Esophagus muscularis mucosa (tissue), 3 donors: ENCODE results near the gene NR4A3.

Experiments used
- POLR2A ChIP-seq: fragments of 450-650 bp; IDR thresholded peaks from one replicate; pipeline ENCODE4 v1.6.1; 2017; ENCODE audit warnings: antibody characterized with exemption, moderate library complexity, mild to moderate bottlenecking, low read depth
- TF ChIP-seq, protein P1 (sequence below), 3 experiments: fragments of 200-600 bp in 2 of 3; fragments of 450-650 bp in 1 of 3; sonication (generic) in 2 of 3; IDR thresholded peaks; one replicate each; pipeline ENCODE4 v1.5.1; 2017 to 2019; ENCODE audit warnings: antibody characterized with exemption in 3 of 3, mild to moderate bottlenecking in 2 of 3, moderate library complexity in 1 of 3

DNA sequence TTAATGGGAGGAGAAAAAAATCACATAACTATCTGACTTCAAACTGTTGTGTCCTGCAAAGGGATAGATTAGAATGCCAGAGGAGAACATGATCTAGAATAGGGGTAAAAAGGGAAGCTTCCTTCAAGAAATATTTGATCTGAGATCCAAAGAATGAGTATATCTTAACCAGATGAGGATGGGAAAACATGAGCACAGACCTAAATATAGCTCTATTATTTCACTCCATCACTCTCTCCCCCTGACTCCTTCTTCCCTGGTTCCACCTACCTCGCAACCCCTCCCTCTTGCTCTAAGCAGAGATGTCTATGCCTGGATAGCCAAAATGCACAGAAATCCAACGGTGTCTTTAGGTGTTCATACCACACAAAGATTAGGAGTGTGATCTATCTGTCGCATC is 36.4 kb downstream of the NR4A3 start:
- TF ChIP-seq POLR2A, result no peak
- TF ChIP-seq, protein P1, sequence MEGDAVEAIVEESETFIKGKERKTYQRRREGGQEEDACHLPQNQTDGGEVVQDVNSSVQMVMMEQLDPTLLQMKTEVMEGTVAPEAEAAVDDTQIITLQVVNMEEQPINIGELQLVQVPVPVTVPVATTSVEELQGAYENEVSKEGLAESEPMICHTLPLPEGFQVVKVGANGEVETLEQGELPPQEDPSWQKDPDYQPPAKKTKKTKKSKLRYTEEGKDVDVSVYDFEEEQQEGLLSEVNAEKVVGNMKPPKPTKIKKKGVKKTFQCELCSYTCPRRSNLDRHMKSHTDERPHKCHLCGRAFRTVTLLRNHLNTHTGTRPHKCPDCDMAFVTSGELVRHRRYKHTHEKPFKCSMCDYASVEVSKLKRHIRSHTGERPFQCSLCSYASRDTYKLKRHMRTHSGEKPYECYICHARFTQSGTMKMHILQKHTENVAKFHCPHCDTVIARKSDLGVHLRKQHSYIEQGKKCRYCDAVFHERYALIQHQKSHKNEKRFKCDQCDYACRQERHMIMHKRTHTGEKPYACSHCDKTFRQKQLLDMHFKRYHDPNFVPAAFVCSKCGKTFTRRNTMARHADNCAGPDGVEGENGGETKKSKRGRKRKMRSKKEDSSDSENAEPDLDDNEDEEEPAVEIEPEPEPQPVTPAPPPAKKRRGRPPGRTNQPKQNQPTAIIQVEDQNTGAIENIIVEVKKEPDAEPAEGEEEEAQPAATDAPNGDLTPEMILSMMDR (IDR thresholded peaks at IDR 0.05), result no peak
